H1 (cell line): Measurements from ENCODE around the gene GSE1. TPM values are rescaled to one million over a fixed set of nuclear protein-coding genes. Genes with fewer than 3 reads are reported as not detected.

Source experiments
- CTCF ChIA-PET: fragments of 300-600 bp; sonication (Branson Sonifier 250); formaldehyde crosslinking; loops from one replicate; lab custom pipeline; 2021; ENCODE audit not compliant: partially characterized antibody; lab: Charles Lee
- POLR2A ChIA-PET: fragments of 300-600 bp; sonication (Branson Sonifier 250); formaldehyde crosslinking; loops from one replicate; lab custom pipeline; 2021; ENCODE audit warnings: inconsistent platforms; ENCODE audit not compliant: partially characterized antibody; lab: Charles Lee
- DNase-seq, 2 experiments: peaks; one replicate each; pipeline versions ENCODE4 v3.0.0 to v3.0.0-alpha.2; 2010 to 2022; ENCODE audit warnings: low spot score in 2 of 2, low read depth in 1 of 2, mixed read lengths in 1 of 2
- FAIRE-seq: peaks from 2 replicates; lab custom pipeline; 2011; peaks lifted over from hg19 to GRCh38; lab: Jason Lieb, UNC
- H2AFZ ChIP-seq: 2 replicates; pipeline ENCODE4 v1.8.1; 2012; ENCODE audit warnings: low read length, inconsistent platforms
- H2AK5ac ChIP-seq: 2 replicates; pipeline ENCODE4 v1.6.1; 2013; ENCODE audit warnings: low read depth, low read length
- H2BK120ac ChIP-seq: replicated peaks from 2 replicates; pipeline ENCODE3; 2013; ENCODE audit warnings: low read depth, low read length, inconsistent platforms
- H2BK12ac ChIP-seq: 2 replicates; pipeline ENCODE4 v1.6.1; 2013; ENCODE audit warnings: low read depth, low read length
- H2BK15ac ChIP-seq: 2 replicates; pipeline ENCODE4 v1.6.1; 2013; ENCODE audit warnings: low read length
- H2BK20ac ChIP-seq: 2 replicates; pipeline ENCODE4 v1.6.1; 2013; ENCODE audit warnings: low read length
- H2BK5ac ChIP-seq: 2 replicates; pipeline ENCODE4 v1.6.1; 2013; ENCODE audit warnings: low read depth, low read length
- H3K14ac ChIP-seq: 2 replicates; pipeline ENCODE4 v1.6.1; 2013; ENCODE audit warnings: inconsistent platforms; ENCODE audit not compliant: insufficient read length
- H3K18ac ChIP-seq: 2 replicates; pipeline ENCODE4 v1.6.1; 2013; ENCODE audit warnings: low read length; ENCODE audit errors: extremely low read depth
- H3K23ac ChIP-seq: 2 replicates; pipeline ENCODE4 v1.6.1; 2013; ENCODE audit warnings: inconsistent platforms; ENCODE audit not compliant: insufficient read length
- H3K23me2 ChIP-seq: 2 replicates; pipeline ENCODE4 v1.6.1; 2013; ENCODE audit warnings: low read depth, low read length
- H3K27ac ChIP-seq: 2 replicates; pipeline ENCODE4 v1.6.1; 2011; ENCODE audit warnings: low read depth, low read length, inconsistent platforms
- H3K27me3 ChIP-seq, 4 experiments: replicated peaks in 1 of 4; 1 replicate in 1 of 4; 2 replicates in 3 of 4; pipeline versions ENCODE4 v1.6.1 to v1.8.1; 2011 to 2013; ENCODE audit warnings: low read length in 3 of 4, mild to moderate bottlenecking in 3 of 4, inconsistent platforms in 2 of 4, mixed read lengths in 2 of 4, moderate library complexity in 1 of 4; ENCODE audit not compliant: control insufficient read depth in 3 of 4, insufficient read depth in 3 of 4; ENCODE audit errors: extremely low read depth in 1 of 4
- H3K36me3 ChIP-seq, 4 experiments: 2 replicates each; pipeline versions ENCODE4 v1.6.1 to v1.8.1; 2011 to 2013; ENCODE audit warnings: mild to moderate bottlenecking in 4 of 4, low read length in 3 of 4, moderate library complexity in 2 of 4, control low read depth in 1 of 4, inconsistent platforms in 1 of 4; ENCODE audit not compliant: insufficient read depth in 4 of 4, control insufficient read depth in 2 of 4
- H3K4ac ChIP-seq: replicated peaks from 2 replicates; pipeline ENCODE3; 2013; ENCODE audit warnings: low read length, low read depth, mixed read lengths, inconsistent platforms; ENCODE audit not compliant: insufficient read length
- H3K4me1 ChIP-seq, 4 experiments: replicated peaks in 1 of 4; 1 replicate in 1 of 4; 2 replicates in 3 of 4; pipeline versions ENCODE4 v1.6.1 to v1.8.1; 2011 to 2013; ENCODE audit warnings: low read length in 3 of 4, inconsistent platforms in 2 of 4, mixed read lengths in 1 of 4; ENCODE audit not compliant: insufficient read depth in 4 of 4, control insufficient read depth in 3 of 4
- H3K4me2 ChIP-seq, 2 experiments: 2 replicates each; pipeline versions ENCODE4 v1.6.1 to v1.8.1; 2011 to 2013; ENCODE audit warnings: low read depth in 2 of 2, low read length in 2 of 2, control low read depth in 1 of 2, inconsistent platforms in 1 of 2, mild to moderate bottlenecking in 1 of 2; ENCODE audit not compliant: insufficient read depth in 1 of 2
- H3K4me3 ChIP-seq, 4 experiments: fragments of 200-600, 300-600 bp in 1 of 4; sonication (generic), shearing (Covaris generic), sonication (Bioruptor Twin) in 1 of 4; 2 replicates each; pipeline versions ENCODE4 v1.5.1 to v1.8.1; 2011 to 2016; ENCODE audit warnings: low read length in 4 of 4, low read depth in 3 of 4, control low read depth in 2 of 4, inconsistent platforms in 2 of 4, mild to moderate bottlenecking in 2 of 4, mixed read lengths in 1 of 4, moderate library complexity in 1 of 4; ENCODE audit not compliant: insufficient read depth in 2 of 4; ENCODE audit errors: extremely low read depth in 1 of 4
- H3K56ac ChIP-seq: replicated peaks from 2 replicates; pipeline ENCODE3; 2013; ENCODE audit warnings: low read depth, mild to moderate bottlenecking, mixed read lengths, low read length, inconsistent platforms; ENCODE audit not compliant: insufficient read length
- H3K79me1 ChIP-seq: 2 replicates; pipeline ENCODE4 v1.6.1; 2013; ENCODE audit warnings: low read depth, low read length, control low read depth
- H3K79me2 ChIP-seq, 2 experiments: 2 replicates each; pipeline versions ENCODE4 v1.6.1 to v1.8.1; 2012 to 2013; ENCODE audit warnings: low read length in 2 of 2, mild to moderate bottlenecking in 2 of 2, inconsistent platforms in 1 of 2; ENCODE audit not compliant: insufficient read depth in 2 of 2, control insufficient read depth in 1 of 2
- H3K9ac ChIP-seq, 4 experiments: replicated peaks in 1 of 4; 1 replicate in 1 of 4; 2 replicates in 3 of 4; pipeline versions ENCODE4 v1.6.1 to v1.8.1; 2011 to 2013; ENCODE audit warnings: low read depth in 3 of 4, low read length in 3 of 4, control low read depth in 2 of 4, mild to moderate bottlenecking in 2 of 4, moderate library complexity in 2 of 4, inconsistent platforms in 1 of 4; ENCODE audit errors: extremely low read depth in 1 of 4
- H3K9me3 ChIP-seq, 2 experiments: 2 replicates each; pipeline versions ENCODE4 v1.6.1 to v1.8.1; 2012 to 2013; ENCODE audit warnings: mild to moderate bottlenecking in 2 of 2, moderate library complexity in 2 of 2, control low read depth in 1 of 2, inconsistent platforms in 1 of 2, low read depth in 1 of 2, low read length in 1 of 2, mixed read lengths in 1 of 2; ENCODE audit not compliant: insufficient read depth in 2 of 2
- H4K20me1 ChIP-seq, 2 experiments: replicated peaks in 1 of 2; 2 replicates each; pipeline versions ENCODE3 to v1.8.1; 2011 to 2013; ENCODE audit warnings: inconsistent platforms in 2 of 2, low read length in 2 of 2, mild to moderate bottlenecking in 1 of 2; ENCODE audit not compliant: insufficient read depth in 2 of 2, control insufficient read depth in 1 of 2
- H4K5ac ChIP-seq: 2 replicates; pipeline ENCODE4 v1.6.1; 2013; ENCODE audit warnings: low read length, low read depth, mixed read lengths, inconsistent platforms; ENCODE audit not compliant: insufficient read length
- H4K8ac ChIP-seq: 2 replicates; pipeline ENCODE4 v1.8.0; 2013; ENCODE audit warnings: mild to moderate bottlenecking, moderate library complexity, low read length, inconsistent platforms; ENCODE audit not compliant: insufficient read depth; ENCODE audit errors: extremely low read depth
- H4K91ac ChIP-seq: replicated peaks from 2 replicates; pipeline ENCODE3; 2013; ENCODE audit warnings: low read length, mixed read lengths, inconsistent platforms; ENCODE audit not compliant: insufficient read length
- BACH1 ChIP-seq: IDR thresholded peaks from 2 replicates; pipeline ENCODE4 v1.6.1; 2012; ENCODE audit warnings: low read length, improper control_type of control experiment
- CREB1 ChIP-seq: IDR thresholded peaks from 2 replicates; pipeline ENCODE4 v1.6.1; 2012; ENCODE audit warnings: inconsistent platforms
- CTCF ChIP-seq, 3 experiments: IDR thresholded peaks; 1 replicate in 2 of 3; 2 replicates in 1 of 3; pipeline versions ENCODE4 v1.5.1 to v1.6.1; 2011; ENCODE audit warnings: low read length in 3 of 3, mild to moderate bottlenecking in 3 of 3, inconsistent platforms in 2 of 3, low read depth in 1 of 3, moderate library complexity in 1 of 3; ENCODE audit not compliant: insufficient read depth in 1 of 3; ENCODE audit errors: control extremely low read depth in 1 of 3
- EP300 ChIP-seq, 2 experiments: IDR thresholded peaks; 1 replicate in 1 of 2; 2 replicates in 1 of 2; pipeline ENCODE4 v1.6.1; 2011 to 2012; ENCODE audit warnings: low read depth in 2 of 2, low read length in 2 of 2, mild to moderate bottlenecking in 2 of 2, borderline replicate concordance in 1 of 2, inconsistent platforms in 1 of 2, moderate library complexity in 1 of 2
- NRF1 ChIP-seq: IDR thresholded peaks from 2 replicates; pipeline ENCODE4 v1.6.1; 2011; ENCODE audit warnings: mild to moderate bottlenecking, low read depth, low read length, improper control_type of control experiment
- YY1 ChIP-seq: IDR thresholded peaks from 2 replicates; pipeline ENCODE4 v1.6.1; 2011; ENCODE audit warnings: low read depth, mild to moderate bottlenecking, low read length
- whole genome bisulfite sequencing, 2 experiments: shearing (Covaris generic) in 1 of 2; methylation state at CpG; one replicate each; pipeline versions ENCODE4 v1.1.6 to v1.1.7; 2013 to 2015; ENCODE audit warnings: low lambda C conversion rate in 2 of 2, mixed read lengths in 2 of 2, inconsistent platforms in 1 of 2, low coverage in 1 of 2, missing lambda C conversion rate in 1 of 2; ENCODE audit not compliant: insufficient replicate concordance in 2 of 2, insufficient coverage in 1 of 2, insufficient read length in 1 of 2; ENCODE audit errors: extremely low coverage in 1 of 2, missing lambda C conversion rate in 1 of 2; 5-methylcytosine and 5-hydroxymethylcytosine counted together
- polyA plus RNA-seq, 7 experiments: library from polyadenylated mRNA; depleted of rRNA in 3 of 7; stranded (reverse) in 5 of 7; unstranded in 2 of 7; fragments of >200 nt in 5 of 7; fragments of 200-250 nt in 2 of 7; gene quantifications; 1 replicate in 5 of 7; 2 replicates in 1 of 7; 4 replicates in 1 of 7; pipeline versions ENCODE4 v1.2.1 to v1.2.3, GENCODE V29; 2011 to 2013; ENCODE audit warnings: missing spikeins in 2 of 7, mixed read lengths in 2 of 7
- total RNA-seq: library from RNA; stranded (reverse); fragmentation: NEBNext Ultra II Directional; extraction: Animal tissue kit (Norgen Biotek cat#: 25700); gene quantifications from 2 replicates; pipeline ENCODE4 v1.2.1, GENCODE V29; 2021

The GSE1 gene
- total and polyA plus RNA-seq, 2 of the 8 experiments (the other 6 are each of a cell fraction or from before 2014, with no cell fraction given): 26.0 to 65.6 TPM

- Histone ChIP-seq H2BK120ac (no peak overlapping the region), H3K14ac (no peak overlapping the region), H3K18ac (no peak overlapping the region), H4K20me1 (peaks cover 59 to 65% of the 10 kb centered on the region in 2 experiments), H3K56ac (no peak overlapping the region), H2BK12ac (no peak overlapping the region), H3K27me3 (no peaks in the 10 kb centered on the region; a peak in 1 of 7 replicates), H3K23me2 (no peaks in the 10 kb centered on the region), H4K5ac (no peak overlapping the region), H4K91ac (peak overlapping the region; percentile 1), H3K4ac (no peak overlapping the region), H4K8ac (no peak overlapping the region; the same call in 1 of the 2 replicates), H3K36me3 (peaks cover 0 to 9% (median 2%) of the 10 kb centered on the region in 4 experiments; a peak in 4 of 8 replicates), H2AK5ac (no peak overlapping the region), H3K4me3 (no peak overlapping the region), H3K4me2 (no peak overlapping the region), H3K27ac (no peak overlapping the region), H3K23ac (no peak overlapping the region), H3K79me2 (peaks cover 30 to 96% of the 10 kb centered on the region in 2 experiments), H3K9ac (no peak overlapping the region), H2BK20ac (no peak overlapping the region), H3K79me1 (peaks cover 39% of the 10 kb centered on the region), H3K9me3 (peaks cover 9 to 10% of the 10 kb centered on the region in 2 experiments; a peak in 3 of 4 replicates), H2BK15ac (no peak overlapping the region), H2AFZ (no peak overlapping the region), H3K4me1 (peaks cover 0 to 21% (median 12%) of the 10 kb centered on the region in 4 experiments; a peak in 6 of 7 replicates), H2BK5ac (peak overlapping the region; percentile 21; the same call in 1 of the 2 replicates)
- CTCF ChIA-PET: interaction anchor here (1.1 to 7.2 kb wide), 6 partner anchors 8 to 137 kb away, joined by 3 to 93 read pairs (median 14); no protein-coding TSS in a partner anchor
- DNase-seq: no peak
- no peak for TF ChIP-seq EP300 (IDR thresholded peaks at IDR 0.05; ENCODE audit: borderline replicate concordance in 1 of 2, low read depth in 2 of 2, low read length in 2 of 2)
- no peak for TF ChIP-seq CREB1
- no peak for TF ChIP-seq BACH1
- TF ChIP-seq YY1: no peak
- no peak for TF ChIP-seq CTCF (IDR thresholded peaks at IDR 0.05; ENCODE audit: control extremely low read depth in 1 of 3, insufficient read depth in 1 of 3, low read depth in 1 of 3, low read length in 3 of 3)
- no peak for TF ChIP-seq NRF1
- FAIRE-seq: no peak
- WGBS, 2 experiments: 96% methylated on average over 10 of the region's 10 CpGs; no CpG with 5 or more reads in 1 of the 2 experiments
- POLR2A ChIA-PET: interaction anchor here (1.3 kb wide), 1 partner anchor 13 kb away, joined by 3 read pairs; no protein-coding TSS in a partner anchor
Observed at GRCh38 chr16:85629326-85629725, 16.2 kb downstream of the GSE1 start.
